Body of pancreas (tissue), 4 donors: ENCODE measurements around the gene CTDSPL. TPM values are rescaled to one million over a fixed set of nuclear protein-coding genes. Genes with fewer than 3 reads are reported as not detected.

ENCODE experiments used
- ATAC-seq: fragments of 150-250 bp; one replicate; pipeline ENCODE4 v1.9.1; 2016
- DNase-seq, 4 donors: peaks; one replicate each; pipeline ENCODE4 v3.0.0-alpha.2; 2019
- H3K27ac ChIP-seq, 4 donors: fragments of 200-600 bp; sonication (generic); 1 replicate in 3 of 4; 2 replicates in 1 of 4; pipeline versions ENCODE4 v1.5.1 to v1.6.1; 2016 to 2019; ENCODE audit warnings: mild to moderate bottlenecking in 1 of 4, mixed read lengths in 1 of 4, moderate library complexity in 1 of 4
- H3K27me3 ChIP-seq, 2 donors: fragments of 200-600 bp; sonication (generic); one replicate each; pipeline ENCODE4 v1.6.0; 2016; ENCODE audit warnings: mild to moderate bottlenecking in 1 of 2
- H3K36me3 ChIP-seq, 2 donors: fragments of 200-600 bp; sonication (generic); replicated peaks in 1 of 2; 2 replicates each; pipeline ENCODE4 v1.5.1; 2016; ENCODE audit warnings: low read depth in 2 of 2; ENCODE audit not compliant: insufficient read depth in 1 of 2
- H3K4me1 ChIP-seq: fragments of 200-600 bp; sonication (generic); one replicate; pipeline ENCODE4 v1.6.0; 2016
- H3K4me3 ChIP-seq, 2 donors: fragments of 200-600 bp; sonication (generic); 1 replicate in 1 of 2; 2 replicates in 1 of 2; pipeline ENCODE4 v1.5.1; 2016 to 2019
- H3K9me3 ChIP-seq, 3 donors: fragments of 200-600 bp; sonication (generic); 1 replicate in 2 of 3; 2 replicates in 1 of 3; pipeline ENCODE4 v1.5.1; 2016
- POLR2A ChIP-seq, 3 donors: fragments of 450-650 bp; IDR thresholded peaks; one replicate each; pipeline ENCODE4 v1.6.1; 2016; ENCODE audit warnings: antibody characterized with exemption in 3 of 3, mild to moderate bottlenecking in 2 of 3
- WGBS, 2 donors: methylation state at CpG; one replicate each; pipeline ENCODE4 v1.1.5; 2017; 5-methylcytosine and 5-hydroxymethylcytosine counted together
- intact Hi-C: fragments of 100-400 bp; cut with DNase I; formaldehyde crosslinking; loops from one replicate; pipeline ENCODE4 v1.15.1; 2023
- total RNA-seq, 2 donors: library from RNA; depleted of rRNA; stranded (reverse); fragments of >200 nt; gene quantifications; one replicate each; pipeline ENCODE4 v1.1.0, GENCODE V29; 2016
- TF ChIP-seq, protein P1 (sequence below), 7 experiments: fragments of 450-650 bp in 4 of 7; fragments of 200-600 bp in 3 of 7; sonication (generic) in 3 of 7; IDR thresholded peaks; one replicate each; pipeline ENCODE4 v1.5.1; 2016 to 2019; ENCODE audit warnings: antibody characterized with exemption in 7 of 7

CTDSPL gene
- total RNA-seq, 2 donors from 2014 or later, result 23.6 to 25.4 TPM

DNA sequence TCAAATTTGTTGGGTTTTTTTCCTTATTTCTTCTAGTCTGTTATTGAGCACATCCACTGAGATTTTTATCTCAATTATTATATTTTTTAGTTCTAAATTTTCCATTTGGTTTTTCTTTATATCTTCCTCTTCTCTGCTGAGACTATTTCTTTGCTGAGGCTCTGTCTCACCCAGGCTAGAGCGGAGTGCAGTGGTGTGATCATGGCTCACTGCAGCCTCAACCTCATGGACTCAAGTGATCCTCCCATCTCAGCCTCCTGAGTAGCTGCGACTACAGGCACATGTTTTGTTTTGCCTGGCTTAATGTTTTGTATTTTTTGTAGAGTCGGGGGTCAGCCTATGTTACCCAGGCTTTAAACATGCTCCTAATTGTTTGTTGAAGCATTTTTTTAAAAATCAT lies 10.2 kb downstream of the CTDSPL start:
- H3K4me1 ChIP-seq, result no peaks in the 10 kb centered on the region
- H3K27me3 ChIP-seq, result no peaks in the 10 kb centered on the region
- ATAC-seq, result no peak
- 94 to 99% methylated on average over 3 of the region's 3 CpGs for WGBS, 2 donors
- H3K9me3 ChIP-seq, result no peaks in the 10 kb centered on the region
- no peak overlapping the region for H3K4me3 ChIP-seq
- intact Hi-C loops, result no loop called here
- no peak for DNase-seq
- no peak for TF ChIP-seq POLR2A (IDR thresholded peaks at IDR 0.05)
- TF ChIP-seq, protein P1, sequence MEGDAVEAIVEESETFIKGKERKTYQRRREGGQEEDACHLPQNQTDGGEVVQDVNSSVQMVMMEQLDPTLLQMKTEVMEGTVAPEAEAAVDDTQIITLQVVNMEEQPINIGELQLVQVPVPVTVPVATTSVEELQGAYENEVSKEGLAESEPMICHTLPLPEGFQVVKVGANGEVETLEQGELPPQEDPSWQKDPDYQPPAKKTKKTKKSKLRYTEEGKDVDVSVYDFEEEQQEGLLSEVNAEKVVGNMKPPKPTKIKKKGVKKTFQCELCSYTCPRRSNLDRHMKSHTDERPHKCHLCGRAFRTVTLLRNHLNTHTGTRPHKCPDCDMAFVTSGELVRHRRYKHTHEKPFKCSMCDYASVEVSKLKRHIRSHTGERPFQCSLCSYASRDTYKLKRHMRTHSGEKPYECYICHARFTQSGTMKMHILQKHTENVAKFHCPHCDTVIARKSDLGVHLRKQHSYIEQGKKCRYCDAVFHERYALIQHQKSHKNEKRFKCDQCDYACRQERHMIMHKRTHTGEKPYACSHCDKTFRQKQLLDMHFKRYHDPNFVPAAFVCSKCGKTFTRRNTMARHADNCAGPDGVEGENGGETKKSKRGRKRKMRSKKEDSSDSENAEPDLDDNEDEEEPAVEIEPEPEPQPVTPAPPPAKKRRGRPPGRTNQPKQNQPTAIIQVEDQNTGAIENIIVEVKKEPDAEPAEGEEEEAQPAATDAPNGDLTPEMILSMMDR (IDR thresholded peaks at IDR 0.05), result no peak
- no peak overlapping the region for H3K27ac ChIP-seq
- no peaks in the 10 kb centered on the region for H3K36me3 ChIP-seq

GRCh38 chr3:37872413-37873160 lies 10.9 kb downstream of the CTDSPL start:
- TF ChIP-seq, protein P1 (IDR thresholded peaks at IDR 0.05), result no peak
- TF ChIP-seq POLR2A (IDR thresholded peaks at IDR 0.05), result no peak
- Histone ChIP-seq H3K4me3 (no peak overlapping the region), H3K27ac (no peak overlapping the region), H3K4me1 (no peaks in the 10 kb centered on the region), H3K27me3 (no peaks in the 10 kb centered on the region), H3K36me3 (no peaks in the 10 kb centered on the region), H3K9me3 (no peaks in the 10 kb centered on the region)
- 84 to 89% methylated on average over 5 of the region's 5 CpGs for WGBS, 2 donors
- intact Hi-C loops, result no loop called here
- DNase-seq (no peak), ATAC-seq (no peak)

GRCh38 chr3:37876279-37876678 lies 14.6 kb downstream of the CTDSPL start:
- intact Hi-C loops, result no loop called here

DNA sequence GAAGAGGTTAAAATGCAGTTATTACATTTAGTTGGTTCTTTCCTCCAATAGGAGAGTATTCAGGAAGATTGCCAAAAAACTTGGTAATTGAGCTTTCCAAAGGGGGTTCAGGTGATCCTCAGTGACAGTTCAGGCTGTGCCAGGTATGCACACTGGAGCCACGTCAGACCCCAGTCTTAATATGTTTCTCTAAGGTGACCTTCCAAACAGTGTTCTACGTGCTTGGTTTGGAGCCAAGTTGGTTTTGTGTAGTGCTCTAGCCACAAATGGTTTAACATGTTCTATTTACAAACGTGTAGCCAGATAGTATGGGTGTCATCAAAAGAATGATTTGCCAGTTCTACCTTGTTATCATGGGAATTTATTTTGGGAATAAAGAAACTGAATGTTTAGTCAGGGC lies 21.0 kb downstream of the CTDSPL start:
- 55 to 65% methylated on average over 3 of the region's 3 CpGs for WGBS, 2 donors
- DNase-seq, result no peak

More at GRCh38 chr3:37876279-37876678, 14.6 kb downstream of the CTDSPL start:
- Histone ChIP-seq H3K4me3 (no peak overlapping the region), H3K9me3 (no peaks in the 10 kb centered on the region), H3K27me3 (no peaks in the 10 kb centered on the region), H3K27ac (no peak overlapping the region), H3K4me1 (no peaks in the 10 kb centered on the region), H3K36me3 (no peaks in the 10 kb centered on the region)
- TF ChIP-seq, protein P1 (IDR thresholded peaks at IDR 0.05), result no peak
- TF ChIP-seq POLR2A (IDR thresholded peaks at IDR 0.05), result no peak
- DNase-seq, result no peak
- ATAC-seq, result no peak

More for the DNA sequence above, 21.0 kb downstream of the CTDSPL start:
- Histone ChIP-seq H3K27me3 (no peaks in the 10 kb centered on the region), H3K27ac (no peak overlapping the region), H3K36me3 (no peaks in the 10 kb centered on the region), H3K9me3 (no peaks in the 10 kb centered on the region), H3K4me1 (peaks cover 8% of the 10 kb centered on the region), H3K4me3 (no peak overlapping the region)
- intact Hi-C loops, result no loop called here
- TF ChIP-seq POLR2A (IDR thresholded peaks at IDR 0.05), result no peak
- TF ChIP-seq, protein P1 (IDR thresholded peaks at IDR 0.05), result no peak
- no peak for ATAC-seq
